Spleen (tissue), 7 donors: ENCODE measurements around the gene DENND1A.
"Not testable (repeated sequence)": the region's sequence is repeated elsewhere in the genome, so short reads cannot be mapped to it uniquely, and the experiment has no call there.

Experiments
- CTCF ChIP-seq, 11 experiments: fragments of 200-600 bp in 7 of 11; fragments of 450-650 bp in 4 of 11; sonication (generic) in 4 of 11; IDR thresholded peaks in 8 of 11; conservative IDR thresholded peaks in 3 of 11; 1 replicate in 7 of 11; 2 replicates in 4 of 11; pipeline versions ENCODE4 v1.4.0 to v1.8.0; 2016 to 2021; ENCODE audit warnings: antibody characterized with exemption in 11 of 11, inconsistent platforms in 4 of 11, mild to moderate bottlenecking in 1 of 11
- POLR2A ChIP-seq, 3 donors: fragments of 450-650 bp; IDR thresholded peaks; one replicate each; pipeline ENCODE4 v1.5.1; 2017; ENCODE audit warnings: antibody characterized with exemption in 3 of 3, mild to moderate bottlenecking in 1 of 3
- donor health status: DM: no; HTN: no; CAD: no; lungs with moderate emphysema.
- donor health status: DM: no; HTN: no; CAD: no.
- donor health status: DM: no; HTN: no; CAD: no.

GRCh38 chr9:123398938-123399337 lies 531.0 kb downstream of the DENND1A start:
- not testable (repeated sequence) for TF ChIP-seq POLR2A (IDR thresholded peaks at IDR 0.05); CTCF (IDR thresholded peaks at IDR 0.05 in 8 of 11, conservative IDR thresholded peaks at IDR 0.05 in 3 of 11)
